PC-3 (cell line): ENCODE measurements around the gene CELF1. TPM values are rescaled to one million over a fixed set of nuclear protein-coding genes. Genes with fewer than 3 reads are reported as not detected.

ENCODE experiments used
- ATAC-seq: fragments of 200-7000 bp; cut with Tn5 transposase; 2 replicates; pipeline ENCODE4 v1.9.1; 2020; ENCODE audit warnings: mild to moderate bottlenecking, moderate library complexity
- BruUV-seq: library from RNA; stranded (reverse); fragments of 400-500 nt; replicated peaks from 2 replicates; lab custom pipeline; 2021; lab: Mats Ljungman, UMichigan
- CTCF ChIA-PET: fragments of 300-600 bp; sonication (Branson Sonifier 250); formaldehyde crosslinking; loops from one replicate; lab custom pipeline; 2022; ENCODE audit warnings: antibody characterized with exemption; lab: Charles Lee
- POLR2A ChIA-PET: fragments of 300-600 bp; sonication (Branson Sonifier 250); formaldehyde crosslinking; loops from one replicate; lab custom pipeline; 2022; ENCODE audit warnings: antibody characterized with exemption; ENCODE audit not compliant: unreplicated experiment; lab: Charles Lee
- DNase-seq: peaks from one replicate; pipeline ENCODE4 v3.0.0-alpha.2; 2015
- H2AFZ ChIP-seq: fragments of 300-600 bp; sonication (generic); 2 replicates; pipeline ENCODE4 v1.6.0; 2016; ENCODE audit warnings: antibody characterized with exemption, low read length
- H3F3A ChIP-seq: fragments of 300-600 bp; sonication (generic); one replicate; pipeline ENCODE4 v1.6.0; 2017; ENCODE audit warnings: antibody characterized with exemption, low read length, control low read depth, mild to moderate bottlenecking; ENCODE audit not compliant: unreplicated experiment
- H3K27ac ChIP-seq: fragments of 300-600 bp; sonication (generic); 2 replicates; pipeline ENCODE4 v1.5.1; 2016; ENCODE audit warnings: mild to moderate bottlenecking, low read length
- H3K27me3 ChIP-seq: fragments of 300-600 bp; sonication (generic); 2 replicates; pipeline ENCODE4 v1.6.1; 2016; ENCODE audit warnings: low read length, mixed read lengths
- H3K36me3 ChIP-seq: fragments of 300-600 bp; sonication (generic); 2 replicates; pipeline ENCODE4 v1.6.1; 2016; ENCODE audit warnings: low read depth, mixed run types, low read length, mixed read lengths
- H3K4me1 ChIP-seq: fragments of 300-600 bp; sonication (generic); 2 replicates; pipeline ENCODE4 v1.5.1; 2016; ENCODE audit warnings: low read length; ENCODE audit not compliant: insufficient read depth
- H3K4me2 ChIP-seq: fragments of 300-600 bp; sonication (generic); 2 replicates; pipeline ENCODE4 v1.6.0; 2016; ENCODE audit warnings: low read length
- H3K4me3 ChIP-seq: fragments of 300-600 bp; sonication (generic); 2 replicates; pipeline ENCODE4 v1.5.1; 2016; ENCODE audit warnings: mild to moderate bottlenecking, low read length, mixed read lengths
- H3K79me2 ChIP-seq: fragments of 300-600 bp; sonication (generic); 2 replicates; pipeline ENCODE4 v1.6.1; 2017; ENCODE audit warnings: low read length, mixed read lengths
- H3K9ac ChIP-seq: fragments of 300-600 bp; sonication (generic); 2 replicates; pipeline ENCODE4 v1.6.0; 2016; ENCODE audit warnings: mild to moderate bottlenecking, low read length
- H3K9me2 ChIP-seq: fragments of 300-600 bp; sonication (generic); replicated peaks from 2 replicates; pipeline ENCODE4 v1.6.1; 2016; ENCODE audit warnings: mixed run types, low read length, mixed read lengths
- H3K9me3 ChIP-seq: fragments of 300-600 bp; sonication (generic); 2 replicates; pipeline ENCODE4 v1.6.1; 2016; ENCODE audit warnings: low read length, mixed read lengths
- H4K20me1 ChIP-seq: fragments of 300-600 bp; sonication (generic); 2 replicates; pipeline ENCODE4 v1.6.1; 2016; ENCODE audit warnings: low read length, mixed read lengths
- CTCF ChIP-seq: fragments of 300-600 bp; sonication (generic); conservative IDR thresholded peaks from 2 replicates; pipeline ENCODE4 v1.5.1; 2017; ENCODE audit warnings: antibody characterized with exemption, low read depth, mild to moderate bottlenecking, low read length
- EZH2 ChIP-seq: fragments of 300-600 bp; sonication (generic); IDR thresholded peaks from one replicate; pipeline ENCODE4 v1.6.1; 2017; ENCODE audit warnings: antibody characterized with exemption, mild to moderate bottlenecking, low read length; ENCODE audit not compliant: unreplicated experiment
- EZH2phosphoT487 ChIP-seq: fragments of 300-600 bp; sonication (generic); IDR thresholded peaks from 2 replicates; pipeline ENCODE4 v1.6.1; 2018; ENCODE audit warnings: mild to moderate bottlenecking, antibody characterized with exemption, low read length, borderline replicate concordance
- intact Hi-C: fragments of 100-400 bp; cut with micrococcal nuclease; formaldehyde crosslinking; loops from 2 replicates; pipeline ENCODE4 v1.9.0; 2023
- total RNA-seq: library from RNA; depleted of rRNA; stranded (reverse); fragments of >200 nt; gene quantifications from 2 replicates; pipeline ENCODE4 v1.2.3, GENCODE V29; 2014

Gene CELF1
- total RNA-seq, 1 experiment from 2014 or later = 80.1 TPM

GRCh38 chr11:47434011-47434786 is 118.7 kb downstream of the CELF1 start:
- no peaks in the 10 kb centered on the region for H3K4me1 ChIP-seq
- no peak overlapping the region for H3K9ac ChIP-seq
- no peak overlapping the region for H3K4me3 ChIP-seq
- no peak overlapping the region for H3K27ac ChIP-seq
- H3F3A ChIP-seq = no peaks in the 10 kb centered on the region
- H3K9me2 ChIP-seq = no peaks in the 10 kb centered on the region
- DNase-seq (no peak), ATAC-seq (peak; percentile 42; the same call in 1 of the 2 replicates)
- ChIA-PET CTCF (interaction anchor here (0.6 kb wide), 1 partner anchor 20 kb away, joined by 5 read pairs; no protein-coding TSS in a partner anchor), POLR2A (no interaction called here)
- no TSS peak for BruUV-seq
- H3K79me2 ChIP-seq = no peaks in the 10 kb centered on the region
- intact Hi-C loops = no loop called here
- H2AFZ ChIP-seq = no peak overlapping the region
- no peaks in the 10 kb centered on the region for H4K20me1 ChIP-seq
- TF ChIP-seq CTCF (no peak), EZH2phosphoT487 (no peak), EZH2 (no peak)
- no peaks in the 10 kb centered on the region for H3K36me3 ChIP-seq
- H3K9me3 ChIP-seq = no peaks in the 10 kb centered on the region
- H3K4me2 ChIP-seq = no peak overlapping the region
- H3K27me3 ChIP-seq = no peaks in the 10 kb centered on the region

DNA sequence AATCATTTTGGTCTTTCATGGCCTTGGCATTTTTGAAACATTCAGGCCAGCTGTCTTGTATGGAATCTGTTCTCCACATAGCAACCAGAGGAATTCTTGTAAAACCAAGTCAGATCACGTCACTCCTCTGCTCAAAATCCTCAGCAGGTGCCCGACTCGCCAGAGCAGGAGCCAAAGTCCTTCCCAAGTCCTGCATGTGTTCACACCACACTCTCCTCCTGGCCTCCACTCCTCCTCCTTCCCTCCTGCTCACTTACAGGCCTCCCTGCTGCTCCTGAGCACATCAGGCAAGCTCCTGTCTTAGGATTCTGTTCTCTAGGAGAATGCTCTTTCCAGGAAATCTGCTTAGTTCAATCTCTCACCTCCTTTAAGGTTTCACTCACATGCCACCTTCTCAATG is 119.8 kb downstream of the CELF1 start:
- Histone ChIP-seq H3K4me2 (no peak overlapping the region), H3F3A (no peaks in the 10 kb centered on the region), H4K20me1 (no peaks in the 10 kb centered on the region), H3K27ac (no peak overlapping the region), H2AFZ (no peak overlapping the region), H3K9me2 (no peaks in the 10 kb centered on the region), H3K9ac (no peak overlapping the region), H3K4me3 (no peak overlapping the region), H3K27me3 (no peaks in the 10 kb centered on the region), H3K36me3 (no peaks in the 10 kb centered on the region), H3K79me2 (no peaks in the 10 kb centered on the region), H3K9me3 (no peaks in the 10 kb centered on the region), H3K4me1 (no peaks in the 10 kb centered on the region)
- TF ChIP-seq EZH2 (no peak), EZH2phosphoT487 (no peak), CTCF (no peak)
- DNase-seq (no peak), ATAC-seq (no peak)
- ChIA-PET POLR2A (no interaction called here), CTCF (no interaction called here)
- no TSS peak for BruUV-seq
- intact Hi-C loops = no loop called here

DNA sequence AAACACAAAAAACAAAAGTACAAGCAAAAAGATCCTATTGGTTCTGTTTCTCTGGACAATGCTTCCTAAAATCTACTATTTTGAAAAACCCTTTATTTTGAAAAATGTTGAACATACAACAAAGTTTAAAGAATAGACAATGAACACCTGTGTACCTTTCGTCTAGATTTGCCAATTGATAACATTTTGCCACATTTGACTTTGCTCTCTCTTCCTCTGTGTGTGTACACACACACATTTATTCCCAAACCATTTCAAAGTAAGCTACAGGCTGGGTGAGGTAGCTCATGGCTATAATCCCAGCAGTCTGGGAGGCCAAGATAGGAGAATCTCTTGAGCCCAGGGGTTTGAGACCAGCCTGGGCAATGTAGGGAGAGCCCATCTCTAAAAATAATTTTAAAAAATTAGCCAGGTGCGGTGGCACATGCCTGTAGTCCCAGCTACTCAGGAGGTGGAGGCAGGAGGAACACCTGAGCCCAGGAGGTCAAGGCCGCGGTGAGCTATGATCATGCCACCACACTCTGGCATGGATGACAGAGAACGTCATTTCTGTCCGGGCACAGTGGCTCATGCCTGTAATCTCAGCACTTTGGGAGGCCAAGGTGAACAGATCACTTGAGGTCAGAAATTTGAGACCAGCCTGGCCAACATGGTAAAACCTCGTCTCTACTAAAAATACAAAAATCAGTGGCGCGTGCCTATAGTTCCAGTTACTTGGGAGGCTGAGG is 121.4 kb downstream of the CELF1 start:
- Histone ChIP-seq H3F3A (no peaks in the 10 kb centered on the region), H3K27me3 (no peaks in the 10 kb centered on the region), H3K9me2 (no peaks in the 10 kb centered on the region), H3K9me3 (no peaks in the 10 kb centered on the region), H3K4me1 (no peaks in the 10 kb centered on the region), H3K27ac (no peak overlapping the region), H4K20me1 (no peaks in the 10 kb centered on the region), H3K4me3 (no peak overlapping the region), H3K36me3 (no peaks in the 10 kb centered on the region), H3K79me2 (no peaks in the 10 kb centered on the region), H2AFZ (no peak overlapping the region), H3K9ac (no peak overlapping the region), H3K4me2 (no peak overlapping the region)
- POLR2A ChIA-PET = no interaction called here
- TF ChIP-seq EZH2 (no peak), CTCF (no peak), EZH2phosphoT487 (no peak)
- ATAC-seq (no peak), DNase-seq (no peak)
- intact Hi-C loops = no loop called here
- no TSS peak for BruUV-seq
- CTCF ChIA-PET = no interaction called here
